OCI-LY7 (cell line): ENCODE data around the gene TBC1D2B. TPM values are rescaled to one million over a fixed set of nuclear protein-coding genes. Genes with fewer than 3 reads are reported as not detected.
A peak's percentile ranks its signal among the peaks of the same experiment; 100 is the strongest.

ENCODE experiments used
- BruUV-seq: library from RNA; stranded (reverse); fragments of 400-500 nt; replicated peaks from 2 replicates; lab custom pipeline; 2021; lab: Mats Ljungman, UMichigan
- CTCF ChIA-PET: fragments of 300-600 bp; sonication (Branson Sonifier 250); formaldehyde crosslinking; loops from one replicate; lab custom pipeline; 2022; ENCODE audit warnings: antibody characterized with exemption; ENCODE audit not compliant: unreplicated experiment; lab: Charles Lee
- POLR2A ChIA-PET: fragments of 300-600 bp; sonication (Branson Sonifier 250); formaldehyde crosslinking; loops from one replicate; lab custom pipeline; 2022; ENCODE audit warnings: antibody characterized with exemption; lab: Charles Lee
- DNase-seq: peaks from one replicate; pipeline ENCODE4 v3.0.0-alpha.2; 2015; ENCODE audit warnings: low spot score
- H2AFZ ChIP-seq: fragments of 200-600 bp; sonication (generic), shearing (Covaris generic); 2 replicates; pipeline ENCODE4 v1.6.1; 2014; ENCODE audit warnings: mild to moderate bottlenecking, antibody characterized with exemption, low read length, moderate library complexity
- H3K27ac ChIP-seq: fragments of 200-600 bp; sonication (generic); 2 replicates; pipeline ENCODE4 v1.5.1; 2014; ENCODE audit warnings: mixed run types, low read depth, mild to moderate bottlenecking, moderate library complexity, low read length, inconsistent platforms; ENCODE audit not compliant: poor library complexity, severe bottlenecking
- H3K36me3 ChIP-seq: fragments of 200-600 bp; sonication (generic); 2 replicates; pipeline ENCODE4 v1.6.1; 2014; ENCODE audit warnings: mild to moderate bottlenecking, antibody characterized with exemption, low read length, moderate library complexity, mixed read lengths; ENCODE audit not compliant: insufficient read depth
- H3K4me1 ChIP-seq: fragments of 200-600 bp; sonication (generic); 2 replicates; pipeline ENCODE4 v1.5.1; 2014; ENCODE audit warnings: mild to moderate bottlenecking, low read length; ENCODE audit not compliant: insufficient read depth, poor library complexity, severe bottlenecking
- H3K4me2 ChIP-seq: fragments of 200-600 bp; sonication (generic); 2 replicates; pipeline ENCODE4 v1.6.1; 2014; ENCODE audit warnings: mild to moderate bottlenecking, low read length
- H3K4me3 ChIP-seq: fragments of 200-600 bp; sonication (generic); 2 replicates; pipeline ENCODE4 v1.5.1; 2014; ENCODE audit warnings: mild to moderate bottlenecking, low read depth, low read length; ENCODE audit not compliant: poor library complexity, severe bottlenecking
- H3K79me2 ChIP-seq: fragments of 200-600 bp; sonication (generic); 2 replicates; pipeline ENCODE4 v1.6.1; 2016; ENCODE audit warnings: low read depth, mild to moderate bottlenecking, low read length, moderate library complexity, mixed read lengths; ENCODE audit not compliant: insufficient read depth
- H3K9me2 ChIP-seq: fragments of 200-600 bp; sonication (generic); 2 replicates; pipeline ENCODE4 v1.6.1; 2016; ENCODE audit warnings: mild to moderate bottlenecking, low read length, mixed read lengths; ENCODE audit not compliant: insufficient read depth
- H3K9me3 ChIP-seq: fragments of 200-600 bp; sonication (generic); 2 replicates; pipeline ENCODE4 v1.6.1; 2014; ENCODE audit warnings: mild to moderate bottlenecking, mixed run types, low read length, mixed read lengths
- H4K20me1 ChIP-seq: fragments of 200-600 bp; sonication (generic); 2 replicates; pipeline ENCODE4 v1.6.1; 2014; ENCODE audit warnings: mild to moderate bottlenecking, antibody characterized with exemption, low read length, moderate library complexity, mixed read lengths; ENCODE audit not compliant: insufficient read depth
- EZH2phosphoT487 ChIP-seq: fragments of 200-600 bp; sonication (generic); IDR thresholded peaks from 2 replicates; pipeline ENCODE4 v1.6.1; 2018; ENCODE audit warnings: low read depth, borderline replicate concordance, mild to moderate bottlenecking, mixed run types, antibody characterized with exemption, low read length, moderate library complexity, mixed read lengths
- intact Hi-C: fragments of 100-400 bp; cut with micrococcal nuclease; formaldehyde crosslinking; loops from one replicate; pipeline ENCODE4 v1.10.0; 2022; ENCODE audit not compliant: unreplicated experiment
- total RNA-seq, 2 experiments: library from RNA; depleted of rRNA in 1 of 2; stranded (reverse); fragments of >200 nt in 1 of 2; shearing (Covaris generic) in 1 of 2; gene quantifications; 2 replicates each; pipeline ENCODE4 v1.2.3, GENCODE V29; 2014 to 2022
- TF ChIP-seq, protein P1 (sequence below): fragments of 200-600 bp; sonication (generic); conservative IDR thresholded peaks from 2 replicates; pipeline ENCODE4 v1.5.1; 2014; ENCODE audit warnings: mild to moderate bottlenecking, antibody characterized with exemption, low read length, moderate library complexity, mixed read lengths

Gene TBC1D2B
- total RNA-seq, 2 experiments from 2014 or later: 30.9 to 41.5 TPM

GRCh38 chr15:78063217-78063616 is 14.3 kb downstream of the TBC1D2B start:
- H3K9me3 ChIP-seq: no peaks in the 10 kb centered on the region
- no peak overlapping the region for H2AFZ ChIP-seq
- TF ChIP-seq EZH2phosphoT487: no peak
- TF ChIP-seq, protein P1, sequence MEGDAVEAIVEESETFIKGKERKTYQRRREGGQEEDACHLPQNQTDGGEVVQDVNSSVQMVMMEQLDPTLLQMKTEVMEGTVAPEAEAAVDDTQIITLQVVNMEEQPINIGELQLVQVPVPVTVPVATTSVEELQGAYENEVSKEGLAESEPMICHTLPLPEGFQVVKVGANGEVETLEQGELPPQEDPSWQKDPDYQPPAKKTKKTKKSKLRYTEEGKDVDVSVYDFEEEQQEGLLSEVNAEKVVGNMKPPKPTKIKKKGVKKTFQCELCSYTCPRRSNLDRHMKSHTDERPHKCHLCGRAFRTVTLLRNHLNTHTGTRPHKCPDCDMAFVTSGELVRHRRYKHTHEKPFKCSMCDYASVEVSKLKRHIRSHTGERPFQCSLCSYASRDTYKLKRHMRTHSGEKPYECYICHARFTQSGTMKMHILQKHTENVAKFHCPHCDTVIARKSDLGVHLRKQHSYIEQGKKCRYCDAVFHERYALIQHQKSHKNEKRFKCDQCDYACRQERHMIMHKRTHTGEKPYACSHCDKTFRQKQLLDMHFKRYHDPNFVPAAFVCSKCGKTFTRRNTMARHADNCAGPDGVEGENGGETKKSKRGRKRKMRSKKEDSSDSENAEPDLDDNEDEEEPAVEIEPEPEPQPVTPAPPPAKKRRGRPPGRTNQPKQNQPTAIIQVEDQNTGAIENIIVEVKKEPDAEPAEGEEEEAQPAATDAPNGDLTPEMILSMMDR: no peak
- intact Hi-C loops: no loop called here
- BruUV-seq: no TSS peak
- no peak overlapping the region for H3K4me3 ChIP-seq
- no peak overlapping the region for H3K27ac ChIP-seq
- POLR2A ChIA-PET: interaction anchor here (0.7 to 2.4 kb wide), 4 partner anchors 9 to 28 kb away, joined by 3 to 15 read pairs (median 5); no protein-coding TSS in a partner anchor
- CTCF ChIA-PET: no interaction called here
- H3K36me3 ChIP-seq: peaks cover 11% of the 10 kb centered on the region; the same call in 1 of the 2 replicates
- H4K20me1 ChIP-seq: no peaks in the 10 kb centered on the region
- H3K79me2 ChIP-seq: peaks cover 100% of the 10 kb centered on the region
- peaks cover 91% of the 10 kb centered on the region for H3K4me1 ChIP-seq
- no peaks in the 10 kb centered on the region for H3K9me2 ChIP-seq
- no peak for DNase-seq
- H3K4me2 ChIP-seq: peak overlapping the region; percentile 77

- peak overlapping the region; percentile 6; the same call in 1 of the 2 replicates for H2AFZ ChIP-seq
- ChIA-PET POLR2A (interaction anchor here (2.2 to 2.4 kb wide), 2 partner anchors 11 to 27 kb away, joined by 6 to 15 read pairs; no protein-coding TSS in a partner anchor), CTCF (no interaction called here)
- no TSS peak for BruUV-seq
- H3K36me3 ChIP-seq: peaks cover 11% of the 10 kb centered on the region; the same call in 1 of the 2 replicates
- DNase-seq: peak; percentile 45
- no peaks in the 10 kb centered on the region for H3K9me3 ChIP-seq
- intact Hi-C loops: no loop called here
- H3K79me2 ChIP-seq: peaks cover 97% of the 10 kb centered on the region
- TF ChIP-seq, protein P1: no peak
- TF ChIP-seq EZH2phosphoT487: no peak
- peak overlapping the region; percentile 56 for H3K27ac ChIP-seq
- no peaks in the 10 kb centered on the region for H4K20me1 ChIP-seq
- peak overlapping the region; percentile 77 for H3K4me2 ChIP-seq
- H3K4me1 ChIP-seq: peaks cover 91% of the 10 kb centered on the region
- H3K9me2 ChIP-seq: no peaks in the 10 kb centered on the region
- peak overlapping the region; percentile 56 for H3K4me3 ChIP-seq
These were observed 15.5 kb downstream of the TBC1D2B start for GRCh38 chr15:78061963-78062427.

DNA sequence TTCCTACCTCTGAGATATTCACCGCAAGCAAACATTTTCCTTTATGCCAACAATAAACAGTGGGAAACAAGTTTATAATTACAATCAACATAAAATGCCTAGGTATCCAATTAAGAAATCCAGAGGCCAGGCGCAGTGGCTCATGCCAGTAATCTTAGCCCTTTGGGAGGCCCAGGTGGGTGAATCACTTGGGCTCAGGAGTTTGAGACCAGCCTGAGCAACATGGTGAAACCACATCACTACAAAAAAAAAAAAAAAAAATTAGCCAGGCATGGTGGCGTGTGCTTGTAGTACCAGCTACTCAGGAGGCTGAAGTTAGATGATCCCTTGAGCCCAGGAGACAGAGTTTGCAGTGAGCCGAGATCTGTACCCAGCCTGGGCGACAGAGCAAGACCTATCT is 17.3 kb downstream of the TBC1D2B start:
- H4K20me1 ChIP-seq: no peaks in the 10 kb centered on the region
- peaks cover 4% of the 10 kb centered on the region; the same call in 1 of the 2 replicates for H3K36me3 ChIP-seq
- peak overlapping the region; percentile 75 for H3K4me2 ChIP-seq
- peaks cover 91% of the 10 kb centered on the region for H3K4me1 ChIP-seq
- peaks cover 90% of the 10 kb centered on the region for H3K79me2 ChIP-seq
- intact Hi-C loops: no loop called here
- ChIA-PET CTCF (interaction anchor here (1.1 to 1.9 kb wide), 2 partner anchors 9 to 10 kb away, joined by 3 to 9 read pairs; no protein-coding TSS in a partner anchor), POLR2A (interaction anchor here (1.8 to 5.6 kb wide), 4 partner anchors 8 to 25 kb away, joined by 5 to 53 read pairs (median 15); partner anchors contain the start of gene TBC1D2B)
- H3K9me3 ChIP-seq: no peaks in the 10 kb centered on the region
- H2AFZ ChIP-seq: no peak overlapping the region
- no peak overlapping the region for H3K4me3 ChIP-seq
- no peaks in the 10 kb centered on the region for H3K9me2 ChIP-seq
- TF ChIP-seq EZH2phosphoT487: no peak
- TF ChIP-seq, protein P1: no peak
- no TSS peak for BruUV-seq
- H3K27ac ChIP-seq: peak overlapping the region; percentile 81
- DNase-seq: no peak
